ENCODE measurements around the gene FAIM2.
A peak's percentile ranks its signal among the peaks of the same experiment; 100 is the strongest.

FAIM2 gene

DNA sequence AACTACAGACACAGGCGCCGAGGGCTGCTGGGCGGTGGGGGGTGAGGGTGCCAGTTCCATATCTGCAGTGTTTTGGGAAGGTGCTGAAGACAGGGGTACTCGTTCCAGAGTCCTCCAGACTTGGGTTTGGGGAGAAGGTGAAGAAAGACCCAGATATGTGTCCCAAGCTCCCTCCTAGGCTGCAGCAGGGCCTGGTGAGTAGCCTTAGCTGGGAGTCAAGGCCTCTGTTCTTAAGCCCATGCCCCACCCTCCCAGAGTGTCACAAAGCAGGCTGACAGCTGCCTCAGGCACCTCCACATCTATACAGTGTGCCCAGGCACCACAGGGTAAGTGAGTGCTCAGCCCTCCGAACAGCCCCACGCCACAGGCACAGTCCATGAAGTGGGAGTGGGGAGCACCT lies 79.7 kb downstream of the FAIM2 start:
- in situ Hi-C loops (cut with HindIII; ENCODE audit: low pct_unique_long_range_greater_than_20kb, low sequenced_read_pairs), result no loop called here
- no peak for DNase-seq (ENCODE audit: low read depth in 1 of 2, low spot score in 1 of 2)
- no peak for TF ChIP-seq JUND (IDR thresholded peaks at IDR 0.05; ENCODE audit: low read depth)

DNA sequence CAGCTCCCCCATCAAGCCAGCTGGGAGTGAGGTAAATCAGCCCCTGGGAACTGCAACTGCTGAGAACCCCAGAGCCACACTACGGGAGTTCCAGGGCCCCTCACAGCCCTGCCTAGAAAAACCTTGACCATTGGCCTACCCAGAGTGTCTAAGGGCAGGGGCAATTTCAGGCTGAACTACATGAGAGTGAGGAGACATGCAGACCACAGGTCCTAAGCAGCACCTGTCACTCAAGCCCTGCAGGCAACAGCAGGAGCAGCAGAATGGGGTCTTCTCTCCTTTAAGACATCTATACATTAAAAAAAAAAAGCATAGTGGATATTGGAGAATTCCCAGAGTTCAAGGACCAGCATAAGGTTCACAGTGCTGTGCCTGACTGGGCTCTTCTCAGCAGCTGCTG lies 80.3 kb downstream of the FAIM2 start:
- no peak for TF ChIP-seq JUND (IDR thresholded peaks at IDR 0.05; ENCODE audit: low read depth)
- in situ Hi-C loops (cut with HindIII; ENCODE audit: low pct_unique_long_range_greater_than_20kb, low sequenced_read_pairs), result no loop called here
- DNase-seq (ENCODE audit: low read depth in 1 of 2, low spot score in 1 of 2), result no peak

DNA sequence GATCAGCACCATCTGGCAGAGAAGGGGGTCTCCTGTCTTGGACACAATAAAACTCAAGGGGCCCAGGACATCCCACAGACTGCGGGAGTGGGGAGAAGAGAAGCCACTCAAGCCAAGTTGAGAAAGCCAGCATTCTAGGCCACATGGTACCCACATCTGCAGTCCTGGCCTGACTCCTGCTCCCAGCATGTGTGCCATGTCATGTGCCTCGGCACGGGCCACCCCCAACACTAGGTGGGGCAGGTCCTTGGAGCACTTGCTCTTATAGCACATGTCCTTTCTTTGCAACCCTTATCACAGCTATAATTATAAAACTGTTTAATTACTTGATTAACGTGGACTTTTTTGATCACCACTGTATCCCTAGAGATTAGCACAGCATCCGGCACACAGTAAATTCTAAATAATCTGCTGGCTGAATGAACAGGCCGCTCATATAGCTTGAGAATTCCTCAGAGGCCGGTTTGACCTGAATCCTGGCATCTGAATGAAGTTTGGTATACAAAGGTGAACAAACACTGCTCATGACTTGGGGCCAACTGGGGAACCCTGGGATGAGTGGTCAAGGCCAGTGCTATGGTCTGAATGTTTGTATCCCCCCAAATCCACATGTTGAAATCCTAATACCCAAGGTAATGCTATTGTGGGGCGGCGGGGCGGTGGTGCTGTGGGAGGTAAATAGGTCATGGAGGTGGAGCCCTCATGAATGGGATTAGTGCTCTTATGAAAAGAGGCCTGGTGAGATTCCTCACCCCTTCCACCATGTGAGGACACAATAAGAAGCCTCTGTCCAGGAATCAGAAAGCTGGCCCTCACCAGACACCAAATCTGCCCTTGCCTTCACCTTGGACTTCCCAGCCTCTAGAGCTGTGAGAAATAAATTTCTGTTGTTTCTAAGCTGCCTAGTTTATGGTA lies 82.1 kb downstream of the FAIM2 start:
- peak; percentile 71 to 96 for DNase-seq (ENCODE audit: low read depth in 1 of 2, low spot score in 1 of 2)
- no peak; the same call in 1 of the 2 replicates for TF ChIP-seq JUND (IDR thresholded peaks at IDR 0.05; ENCODE audit: low read depth)
- in situ Hi-C loops (cut with HindIII; ENCODE audit: low pct_unique_long_range_greater_than_20kb, low sequenced_read_pairs), result no loop called here

DNA sequence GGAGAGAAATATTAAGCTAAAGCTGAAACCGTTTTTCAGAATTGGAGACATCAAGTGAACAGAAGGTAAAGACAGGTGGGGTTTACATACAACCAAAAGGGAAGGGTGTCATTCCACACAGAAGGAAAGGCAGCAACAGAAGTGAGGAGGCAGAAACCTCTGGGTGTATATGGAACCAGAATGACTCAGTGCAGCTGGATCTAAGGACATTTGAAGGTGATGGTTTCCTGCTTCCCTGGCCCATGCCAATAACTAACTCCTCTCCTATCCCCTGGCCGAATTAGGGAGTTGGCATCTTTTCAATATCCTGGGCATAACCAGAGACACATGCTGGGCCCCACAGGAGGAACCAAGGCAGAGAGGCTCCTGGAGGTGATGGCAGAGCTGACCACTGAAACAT lies 83.9 kb downstream of the FAIM2 start:
- no peak for DNase-seq (ENCODE audit: low read depth in 1 of 2, low spot score in 1 of 2)
- in situ Hi-C loops (cut with HindIII; ENCODE audit: low pct_unique_long_range_greater_than_20kb, low sequenced_read_pairs), result no loop called here
- TF ChIP-seq JUND (IDR thresholded peaks at IDR 0.05; ENCODE audit: low read depth), result no peak

DNA sequence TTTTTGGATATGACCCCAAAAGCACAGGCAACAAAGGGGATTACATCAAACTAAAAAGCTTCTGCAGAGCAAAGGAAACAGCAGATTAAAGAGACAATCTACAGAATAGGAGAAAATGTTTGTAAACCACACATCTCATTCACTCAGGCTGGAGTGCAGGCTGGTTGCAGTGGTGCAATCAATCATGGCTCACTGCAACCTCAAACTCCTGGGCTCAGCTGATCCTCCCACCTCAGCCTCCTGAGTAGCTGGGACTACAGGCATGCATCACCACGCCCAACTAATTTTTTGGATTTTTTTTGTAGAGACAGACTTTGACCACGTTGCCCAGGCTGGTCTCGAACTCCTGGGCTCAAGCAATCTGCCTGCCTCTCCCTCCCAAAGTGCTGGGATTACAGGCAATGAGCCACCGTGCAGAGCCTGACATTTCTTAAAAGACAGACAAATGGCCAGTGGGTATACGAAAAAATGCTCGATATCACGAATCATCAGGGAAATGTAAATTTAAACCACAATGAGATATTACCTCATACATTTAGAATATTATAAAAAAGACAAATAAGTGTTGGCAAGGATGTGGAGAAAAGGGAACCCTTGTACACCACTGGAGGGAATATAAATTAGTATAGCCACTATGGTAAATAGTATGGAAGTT lies 85.3 kb downstream of the FAIM2 start:
- no peak for DNase-seq (ENCODE audit: low read depth in 1 of 2, low spot score in 1 of 2)
- in situ Hi-C loops (cut with HindIII; ENCODE audit: low pct_unique_long_range_greater_than_20kb, low sequenced_read_pairs), result no loop called here
- no peak for TF ChIP-seq JUND (IDR thresholded peaks at IDR 0.05; ENCODE audit: low read depth)

Data from T47D (cell line).